ENCODE results near the gene MRPL4. TPM values are rescaled to one million over a fixed set of nuclear protein-coding genes. Genes with fewer than 3 reads are reported as not detected.
A peak's percentile ranks its signal among the peaks of the same experiment; 100 is the strongest.

Gene MRPL4
- total and polyA plus RNA-seq, 2 of the 13 experiments (the other 11 are each of a cell fraction or from before 2014, with no cell fraction given): 40.6 to 42.5 TPM

GRCh38 chr19:10286803-10287737 lies 35.1 kb downstream of the MRPL4 start, which contains the start of gene ICAM4 (continued):
- TF ChIP-seq GPBP1L1 (CRISPR knock-in tag; IDR thresholded peaks at IDR 0.05) (no peak), THAP7 (CRISPR knock-in tag; IDR thresholded peaks at IDR 0.05) (no peak), TFDP2 (CRISPR knock-in tag; IDR thresholded peaks at IDR 0.05) (peak; percentile 24; the same call in 1 of the 2 replicates), RXRA (CRISPR knock-in tag; IDR thresholded peaks at IDR 0.05) (peak; percentile 29; the same call in 1 of the 2 replicates), ZSCAN20 (CRISPR knock-in tag; IDR thresholded peaks at IDR 0.05; ENCODE audit: borderline replicate concordance) (peak; percentile 72; the same call in 1 of the 2 replicates), ZNF317 (CRISPR knock-in tag; IDR thresholded peaks at IDR 0.05) (no peak), SOX6 (IDR thresholded peaks at IDR 0.05) (no peak), SOX6 (CRISPR knock-in tag; IDR thresholded peaks at IDR 0.05) (peak; percentile 28), E2F1 (CRISPR knock-in tag; IDR thresholded peaks at IDR 0.05) (0 out of 2 replicates have a peak, but pooled peaks have one; percentile 21), ZSCAN30 (CRISPR knock-in tag; IDR thresholded peaks at IDR 0.05) (no peak), ZNF331 (CRISPR knock-in tag; IDR thresholded peaks at IDR 0.05) (no peak), ZNF343 (CRISPR knock-in tag; IDR thresholded peaks at IDR 0.05) (no peak), BRF2 (CRISPR knock-in tag; IDR thresholded peaks at IDR 0.05) (peak; percentile 67), ZNF34 (CRISPR knock-in tag; IDR thresholded peaks at IDR 0.05; ENCODE audit: borderline replicate concordance) (no peak), MTF2 (CRISPR knock-in tag; IDR thresholded peaks at IDR 0.05; ENCODE audit: borderline replicate concordance) (no peak), ZNF704 (CRISPR knock-in tag; IDR thresholded peaks at IDR 0.05; ENCODE audit: borderline replicate concordance) (no peak), ZNF792 (CRISPR knock-in tag; IDR thresholded peaks at IDR 0.05) (0 out of 2 replicates have a peak, but pooled peaks have one; percentile 14), TEAD3 (CRISPR knock-in tag; optimal IDR thresholded peaks at IDR 0.05; ENCODE audit: borderline replicate concordance) (peak; percentile 19), HNRNPH1 (optimal IDR thresholded peaks at IDR 0.05; ENCODE audit: low read depth, low read length) (no peak), ZFP36L1 (CRISPR knock-in tag; IDR thresholded peaks at IDR 0.05) (peak; percentile 21; the same call in 1 of the 2 replicates), TGIF2 (CRISPR knock-in tag; IDR thresholded peaks at IDR 0.05) (no peak), SNAPC2 (CRISPR knock-in tag; IDR thresholded peaks at IDR 0.05) (no peak)

All from HepG2 (cell line).